NCI-H526 treated with DMSO at 0.1 percent for 48 hours (cell line): ENCODE data around the gene SIK3.

ENCODE experiments used
- DNase-seq: peaks from one replicate; lab custom pipeline; 2025; lab: John Stamatoyannopoulos, UW

Gene SIK3

GRCh38 chr11:116893906-116894305, 204.3 kb downstream of the SIK3 start:
- DNase-seq = no peak

GRCh38 chr11:116893437-116893836, 204.8 kb downstream of the SIK3 start:
- DNase-seq = no peak

- no peak for DNase-seq
Observed at GRCh38 chr11:116892374-116892773, 205.9 kb downstream of the SIK3 start.

GRCh38 chr11:116891746-116892145, 206.5 kb downstream of the SIK3 start:
- no peak for DNase-seq

- DNase-seq = no peak
Observed at GRCh38 chr11:116890607-116891006, 207.6 kb downstream of the SIK3 start.

- DNase-seq = no peak
Observed at GRCh38 chr11:116890193-116890592, 208.0 kb downstream of the SIK3 start.

- peak; percentile 51 for DNase-seq
Observed at GRCh38 chr11:116888884-116889549, 209.2 kb downstream of the SIK3 start.

- DNase-seq = no peak
Observed at GRCh38 chr11:116888024-116888423, 210.2 kb downstream of the SIK3 start.

GRCh38 chr11:116885951-116886655, 212.1 kb downstream of the SIK3 start:
- DNase-seq = no peak

- DNase-seq = no peak
Observed at GRCh38 chr11:116882386-116882785, 215.8 kb downstream of the SIK3 start.

GRCh38 chr11:116881143-116881542, 217.1 kb downstream of the SIK3 start:
- DNase-seq = no peak

GRCh38 chr11:116879800-116880625, 218.2 kb downstream of the SIK3 start:
- peak; percentile 70 for DNase-seq

- no peak for DNase-seq
Observed at GRCh38 chr11:116876656-116877055, 221.6 kb downstream of the SIK3 start.

GRCh38 chr11:116875194-116875593, 223.0 kb downstream of the SIK3 start:
- no peak for DNase-seq

- no peak for DNase-seq
Observed at GRCh38 chr11:116874251-116874650, 224.0 kb downstream of the SIK3 start.

GRCh38 chr11:116873381-116873780, 224.8 kb downstream of the SIK3 start:
- no peak for DNase-seq

GRCh38 chr11:116871248-116871647, 227.0 kb downstream of the SIK3 start:
- DNase-seq = no peak

GRCh38 chr11:116870054-116870453, 228.2 kb downstream of the SIK3 start:
- DNase-seq = no peak

GRCh38 chr11:116869610-116870009, 228.6 kb downstream of the SIK3 start:
- DNase-seq = peak; percentile 24

- no peak for DNase-seq
Observed at GRCh38 chr11:116868066-116868465, 230.2 kb downstream of the SIK3 start.

GRCh38 chr11:116867619-116868018, 230.6 kb downstream of the SIK3 start:
- DNase-seq = no peak

GRCh38 chr11:116866804-116867455, 231.3 kb downstream of the SIK3 start:
- DNase-seq = no peak
